H1 (cell line): ENCODE results near the gene MCCD1. TPM values are rescaled to one million over a fixed set of nuclear protein-coding genes. Genes with fewer than 3 reads are reported as not detected.

Source experiments
- FOSL1 ChIP-seq: IDR thresholded peaks from 2 replicates; pipeline ENCODE4 v1.6.1; 2011; ENCODE audit warnings: mild to moderate bottlenecking, low read depth, low read length, moderate library complexity; ENCODE audit not compliant: insufficient read depth
- HDAC2 ChIP-seq, 2 experiments: fragments of 300-600 bp in 1 of 2; sonication (generic) in 1 of 2; IDR thresholded peaks; 2 replicates each; pipeline ENCODE4 v1.6.1; 2011 to 2012; ENCODE audit warnings: low read depth in 2 of 2, low read length in 2 of 2, mild to moderate bottlenecking in 2 of 2, moderate library complexity in 2 of 2, borderline replicate concordance in 1 of 2, inconsistent platforms in 1 of 2
- MAFK ChIP-seq: IDR thresholded peaks from 2 replicates; pipeline ENCODE4 v1.6.1; 2012; ENCODE audit warnings: low read depth, mild to moderate bottlenecking, improper control_type of control experiment, low read length
- NRF1 ChIP-seq: IDR thresholded peaks from 2 replicates; pipeline ENCODE4 v1.6.1; 2011; ENCODE audit warnings: mild to moderate bottlenecking, low read depth, low read length, improper control_type of control experiment
- POLR2AphosphoS5 ChIP-seq: IDR thresholded peaks from 2 replicates; pipeline ENCODE4 v1.6.1; 2011; ENCODE audit warnings: low read depth, low read length
- POU5F1 ChIP-seq: IDR thresholded peaks from 2 replicates; pipeline ENCODE4 v1.6.1; 2011; ENCODE audit warnings: low read depth, mild to moderate bottlenecking, low read length, moderate library complexity
- RAD21 ChIP-seq, 2 experiments: IDR thresholded peaks in 1 of 2; conservative IDR thresholded peaks in 1 of 2; 2 replicates each; pipeline ENCODE4 v1.6.1; 2011; ENCODE audit warnings: low read depth in 2 of 2, low read length in 2 of 2, improper control_type of control experiment in 1 of 2, inconsistent platforms in 1 of 2, mild to moderate bottlenecking in 1 of 2, moderate library complexity in 1 of 2
- SIN3A ChIP-seq, 2 experiments: IDR thresholded peaks in 1 of 2; conservative IDR thresholded peaks in 1 of 2; 2 replicates each; pipeline ENCODE4 v1.6.1; 2011 to 2012; ENCODE audit warnings: low read length in 2 of 2, improper control_type of control experiment in 1 of 2, low read depth in 1 of 2, mild to moderate bottlenecking in 1 of 2
- SP2 ChIP-seq: IDR thresholded peaks from 2 replicates; pipeline ENCODE4 v1.6.1; 2012; ENCODE audit warnings: mild to moderate bottlenecking, low read length, inconsistent platforms
- SP4 ChIP-seq: IDR thresholded peaks from 2 replicates; pipeline ENCODE4 v1.6.1; 2012; ENCODE audit warnings: low read length, inconsistent platforms
- SRF ChIP-seq: IDR thresholded peaks from 2 replicates; pipeline ENCODE4 v1.6.1; 2011; ENCODE audit warnings: mild to moderate bottlenecking, low read depth, low read length, moderate library complexity
- TAF7 ChIP-seq: optimal IDR thresholded peaks from 2 replicates; pipeline ENCODE3; 2011; ENCODE audit warnings: low read depth, mild to moderate bottlenecking, inconsistent platforms, low read length, moderate library complexity, borderline replicate concordance
- polyA plus RNA-seq, 7 experiments: library from polyadenylated mRNA; depleted of rRNA in 3 of 7; stranded (reverse) in 5 of 7; unstranded in 2 of 7; fragments of >200 nt in 5 of 7; fragments of 200-250 nt in 2 of 7; gene quantifications; 1 replicate in 5 of 7; 2 replicates in 1 of 7; 4 replicates in 1 of 7; pipeline versions ENCODE4 v1.2.1 to v1.2.3, GENCODE V29; 2011 to 2013; ENCODE audit warnings: missing spikeins in 2 of 7, mixed read lengths in 2 of 7
- total RNA-seq: library from RNA; stranded (reverse); fragmentation: NEBNext Ultra II Directional; extraction: Animal tissue kit (Norgen Biotek cat#: 25700); gene quantifications from 2 replicates; pipeline ENCODE4 v1.2.1, GENCODE V29; 2021
- TF ChIP-seq, protein P1 (sequence below): IDR thresholded peaks from 2 replicates; pipeline ENCODE4 v1.6.1; 2011; ENCODE audit warnings: low read depth, mild to moderate bottlenecking, low read length; ENCODE audit not compliant: insufficient read depth
- TF ChIP-seq, protein P2 (sequence below): IDR thresholded peaks from 2 replicates; pipeline ENCODE4 v1.6.1; 2012; ENCODE audit warnings: low read length, inconsistent platforms
- TF ChIP-seq, protein P3 (sequence below), 3 experiments: IDR thresholded peaks; 1 replicate in 2 of 3; 2 replicates in 1 of 3; pipeline versions ENCODE4 v1.5.1 to v1.6.1; 2011; ENCODE audit warnings: low read length in 3 of 3, mild to moderate bottlenecking in 3 of 3, inconsistent platforms in 2 of 3, low read depth in 1 of 3, moderate library complexity in 1 of 3; ENCODE audit not compliant: insufficient read depth in 1 of 3; ENCODE audit errors: control extremely low read depth in 1 of 3

Gene MCCD1
- total and polyA plus RNA-seq, 2 of the 8 experiments (the other 6 are each of a cell fraction or from before 2014, with no cell fraction given), result not detected

DNA sequence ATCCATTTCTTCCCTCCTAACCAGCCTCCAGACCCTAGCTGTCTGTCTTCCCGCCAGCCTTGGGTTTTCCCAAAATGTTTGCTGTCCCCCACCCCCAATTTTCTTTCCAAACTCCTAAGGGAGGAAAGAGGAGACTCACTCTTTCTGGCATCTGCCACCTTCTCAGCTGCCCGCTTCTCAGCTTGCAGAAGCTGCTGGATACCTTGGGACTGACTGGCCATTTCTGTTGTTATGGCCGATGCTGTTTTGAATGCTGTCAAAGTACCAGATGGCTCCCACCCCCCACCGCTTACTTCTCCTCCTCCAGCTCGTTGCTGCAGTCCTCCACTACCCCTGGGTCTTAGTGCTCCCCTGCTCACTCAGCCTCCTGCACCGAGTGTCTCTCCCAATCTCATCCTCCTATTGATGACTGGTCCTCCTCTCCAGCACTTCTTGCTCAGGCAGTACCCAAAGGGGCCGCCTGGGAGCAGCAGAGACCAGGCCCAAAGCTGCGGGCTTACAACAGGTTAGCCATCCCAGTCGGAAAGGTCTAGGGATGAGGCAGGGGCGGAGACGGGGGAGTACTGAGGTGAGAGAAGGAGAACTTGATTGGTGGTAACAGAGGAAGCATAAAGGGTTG, 17.7 kb downstream of the MCCD1 start, which contains the start of gene ATP6V1G2 (continued):
- peak; percentile 99 to 100 for TF ChIP-seq RAD21 (IDR thresholded peaks at IDR 0.05 in 1 of 2, conservative IDR thresholded peaks at IDR 0.05 in 1 of 2; ENCODE audit: low read depth in 2 of 2, low read length in 2 of 2)
- TF ChIP-seq SIN3A (conservative IDR thresholded peaks at IDR 0.05 in 1 of 2, IDR thresholded peaks at IDR 0.05 in 1 of 2; ENCODE audit: low read depth in 1 of 2, low read length in 2 of 2), result peak; percentile 96 to 99
- no peak; the same call in 1 of the 2 replicates for TF ChIP-seq MAFK
- no peak for TF ChIP-seq NRF1
- peak; percentile 56; the same call in 1 of the 2 replicates for TF ChIP-seq SP4
- TF ChIP-seq, protein P1, sequence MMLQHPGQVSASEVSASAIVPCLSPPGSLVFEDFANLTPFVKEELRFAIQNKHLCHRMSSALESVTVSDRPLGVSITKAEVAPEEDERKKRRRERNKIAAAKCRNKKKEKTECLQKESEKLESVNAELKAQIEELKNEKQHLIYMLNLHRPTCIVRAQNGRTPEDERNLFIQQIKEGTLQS, result 0 out of 2 replicates have a peak, but pooled peaks have one; percentile 26
- peak; percentile 54 for TF ChIP-seq TAF7
- TF ChIP-seq SRF, result no peak
- TF ChIP-seq, protein P2, sequence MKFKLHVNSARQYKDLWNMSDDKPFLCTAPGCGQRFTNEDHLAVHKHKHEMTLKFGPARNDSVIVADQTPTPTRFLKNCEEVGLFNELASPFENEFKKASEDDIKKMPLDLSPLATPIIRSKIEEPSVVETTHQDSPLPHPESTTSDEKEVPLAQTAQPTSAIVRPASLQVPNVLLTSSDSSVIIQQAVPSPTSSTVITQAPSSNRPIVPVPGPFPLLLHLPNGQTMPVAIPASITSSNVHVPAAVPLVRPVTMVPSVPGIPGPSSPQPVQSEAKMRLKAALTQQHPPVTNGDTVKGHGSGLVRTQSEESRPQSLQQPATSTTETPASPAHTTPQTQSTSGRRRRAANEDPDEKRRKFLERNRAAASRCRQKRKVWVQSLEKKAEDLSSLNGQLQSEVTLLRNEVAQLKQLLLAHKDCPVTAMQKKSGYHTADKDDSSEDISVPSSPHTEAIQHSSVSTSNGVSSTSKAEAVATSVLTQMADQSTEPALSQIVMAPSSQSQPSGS, result 0 out of 2 replicates have a peak, but pooled peaks have one; percentile 21
- peak in 1 of 2 experiments; percentile 80; a peak in 1 of 4 replicates for TF ChIP-seq HDAC2 (IDR thresholded peaks at IDR 0.05; ENCODE audit: borderline replicate concordance in 1 of 2, low read depth in 2 of 2, low read length in 2 of 2)
- peak; percentile 94 for TF ChIP-seq FOSL1
- 0 out of 2 replicates have a peak, but pooled peaks have one; percentile 41 for TF ChIP-seq POLR2AphosphoS5
- TF ChIP-seq POU5F1, result 0 out of 2 replicates have a peak, but pooled peaks have one; percentile 4
- no peak for TF ChIP-seq SP2
- TF ChIP-seq, protein P3, sequence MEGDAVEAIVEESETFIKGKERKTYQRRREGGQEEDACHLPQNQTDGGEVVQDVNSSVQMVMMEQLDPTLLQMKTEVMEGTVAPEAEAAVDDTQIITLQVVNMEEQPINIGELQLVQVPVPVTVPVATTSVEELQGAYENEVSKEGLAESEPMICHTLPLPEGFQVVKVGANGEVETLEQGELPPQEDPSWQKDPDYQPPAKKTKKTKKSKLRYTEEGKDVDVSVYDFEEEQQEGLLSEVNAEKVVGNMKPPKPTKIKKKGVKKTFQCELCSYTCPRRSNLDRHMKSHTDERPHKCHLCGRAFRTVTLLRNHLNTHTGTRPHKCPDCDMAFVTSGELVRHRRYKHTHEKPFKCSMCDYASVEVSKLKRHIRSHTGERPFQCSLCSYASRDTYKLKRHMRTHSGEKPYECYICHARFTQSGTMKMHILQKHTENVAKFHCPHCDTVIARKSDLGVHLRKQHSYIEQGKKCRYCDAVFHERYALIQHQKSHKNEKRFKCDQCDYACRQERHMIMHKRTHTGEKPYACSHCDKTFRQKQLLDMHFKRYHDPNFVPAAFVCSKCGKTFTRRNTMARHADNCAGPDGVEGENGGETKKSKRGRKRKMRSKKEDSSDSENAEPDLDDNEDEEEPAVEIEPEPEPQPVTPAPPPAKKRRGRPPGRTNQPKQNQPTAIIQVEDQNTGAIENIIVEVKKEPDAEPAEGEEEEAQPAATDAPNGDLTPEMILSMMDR (IDR thresholded peaks at IDR 0.05; ENCODE audit: control extremely low read depth in 1 of 3, insufficient read depth in 1 of 3, low read depth in 1 of 3, low read length in 3 of 3), result peak; percentile 94 to 99 (median 97)
